SK-N-SH (cell line): ENCODE results near the gene CCR4.

Experiments
- EP300 ChIP-seq, 2 experiments: IDR thresholded peaks; 2 replicates each; pipeline versions ENCODE4 v1.4.0 to v1.6.1; 2012; ENCODE audit warnings: borderline replicate concordance in 1 of 2, low read depth in 1 of 2, low read length in 1 of 2
- EZH2phosphoT487 ChIP-seq: fragments of 200-600 bp; sonication (generic); IDR thresholded peaks from 2 replicates; pipeline ENCODE4 v1.6.1; 2017; ENCODE audit warnings: low read depth, mixed run types, mild to moderate bottlenecking, antibody characterized with exemption, moderate library complexity, borderline replicate concordance
- TAF1 ChIP-seq: IDR thresholded peaks from 2 replicates; pipeline ENCODE4 v1.6.1; 2012; ENCODE audit warnings: low read depth, mild to moderate bottlenecking, low read length, moderate library complexity, borderline replicate concordance

- TF ChIP-seq EZH2phosphoT487 (no peak), TAF1 (no peak), EP300 (IDR thresholded peaks at IDR 0.05; ENCODE audit: borderline replicate concordance in 1 of 2, low read depth in 1 of 2, low read length in 1 of 2) (no peak)
Observed at GRCh38 chr3:32990116-32990515, 38.7 kb downstream of the CCR4 start.
